HL-60 (cell line): ENCODE measurements around the gene IL32.

Source experiments
- POLR2AphosphoS5 ChIP-seq: IDR thresholded peaks from 2 replicates; pipeline ENCODE4 v1.6.1; 2012; ENCODE audit warnings: low read depth
- TF ChIP-seq, protein P1 (sequence below): IDR thresholded peaks from one replicate; pipeline ENCODE4 v1.5.1; 2011; ENCODE audit warnings: low read length, control low read depth, inconsistent platforms; ENCODE audit not compliant: insufficient read depth
- TF ChIP-seq, protein P2 (sequence below): IDR thresholded peaks from 2 replicates; pipeline ENCODE4 v1.6.1; 2012; ENCODE audit warnings: low read depth; ENCODE audit not compliant: insufficient replicate concordance

DNA sequence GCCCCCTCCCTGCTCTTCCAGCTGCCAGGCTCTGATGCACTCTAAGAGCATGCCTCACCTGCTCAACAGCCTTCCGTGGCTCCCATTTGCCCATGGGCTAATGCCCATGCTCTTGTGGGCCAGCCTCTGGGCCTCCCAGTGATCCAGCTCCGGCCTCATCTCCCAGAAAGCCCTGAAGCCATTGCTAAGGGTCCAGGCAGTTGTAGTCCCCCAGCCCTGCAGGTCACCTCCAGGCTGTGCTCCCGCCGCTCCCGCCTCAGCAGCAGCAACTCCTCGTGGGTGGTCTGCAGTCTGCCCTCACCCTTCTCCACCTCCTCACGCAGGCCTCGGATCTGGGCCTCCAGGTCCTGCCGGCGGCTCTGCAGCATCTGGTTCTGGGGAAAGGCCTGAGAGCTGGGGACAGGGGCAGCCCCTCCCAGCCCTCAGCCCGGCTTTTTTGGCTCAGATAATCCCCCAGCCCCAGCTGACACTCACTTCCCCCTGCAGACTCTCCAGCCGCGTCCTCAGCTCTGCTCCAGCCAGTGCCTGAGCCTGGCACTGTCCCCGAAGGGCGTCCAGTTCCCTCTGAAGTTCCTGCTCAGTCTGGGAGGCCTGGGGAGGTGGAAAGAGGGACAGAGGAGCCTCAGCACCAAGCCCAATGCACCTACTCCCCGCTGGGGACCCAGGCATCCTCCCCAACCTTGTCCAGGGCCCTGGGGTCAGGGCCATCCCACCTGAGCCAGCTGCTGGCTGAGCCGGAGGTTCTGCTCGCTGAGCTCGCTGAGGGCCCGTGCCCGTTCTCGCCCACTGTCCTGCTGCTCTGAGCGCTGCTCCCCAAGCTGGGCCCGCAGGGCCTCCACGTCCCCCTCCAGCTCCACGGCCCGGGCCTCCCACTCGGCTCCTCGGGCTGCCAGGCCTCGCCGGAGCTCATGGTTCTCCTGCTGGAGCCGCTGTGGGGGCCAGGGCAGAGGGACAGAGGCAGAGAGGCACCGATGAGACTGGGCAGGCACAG lies 34.9 kb upstream of the IL32 start:
- TF ChIP-seq, protein P1, sequence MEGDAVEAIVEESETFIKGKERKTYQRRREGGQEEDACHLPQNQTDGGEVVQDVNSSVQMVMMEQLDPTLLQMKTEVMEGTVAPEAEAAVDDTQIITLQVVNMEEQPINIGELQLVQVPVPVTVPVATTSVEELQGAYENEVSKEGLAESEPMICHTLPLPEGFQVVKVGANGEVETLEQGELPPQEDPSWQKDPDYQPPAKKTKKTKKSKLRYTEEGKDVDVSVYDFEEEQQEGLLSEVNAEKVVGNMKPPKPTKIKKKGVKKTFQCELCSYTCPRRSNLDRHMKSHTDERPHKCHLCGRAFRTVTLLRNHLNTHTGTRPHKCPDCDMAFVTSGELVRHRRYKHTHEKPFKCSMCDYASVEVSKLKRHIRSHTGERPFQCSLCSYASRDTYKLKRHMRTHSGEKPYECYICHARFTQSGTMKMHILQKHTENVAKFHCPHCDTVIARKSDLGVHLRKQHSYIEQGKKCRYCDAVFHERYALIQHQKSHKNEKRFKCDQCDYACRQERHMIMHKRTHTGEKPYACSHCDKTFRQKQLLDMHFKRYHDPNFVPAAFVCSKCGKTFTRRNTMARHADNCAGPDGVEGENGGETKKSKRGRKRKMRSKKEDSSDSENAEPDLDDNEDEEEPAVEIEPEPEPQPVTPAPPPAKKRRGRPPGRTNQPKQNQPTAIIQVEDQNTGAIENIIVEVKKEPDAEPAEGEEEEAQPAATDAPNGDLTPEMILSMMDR, result no peak
- no peak for TF ChIP-seq POLR2AphosphoS5
- TF ChIP-seq, protein P2, sequence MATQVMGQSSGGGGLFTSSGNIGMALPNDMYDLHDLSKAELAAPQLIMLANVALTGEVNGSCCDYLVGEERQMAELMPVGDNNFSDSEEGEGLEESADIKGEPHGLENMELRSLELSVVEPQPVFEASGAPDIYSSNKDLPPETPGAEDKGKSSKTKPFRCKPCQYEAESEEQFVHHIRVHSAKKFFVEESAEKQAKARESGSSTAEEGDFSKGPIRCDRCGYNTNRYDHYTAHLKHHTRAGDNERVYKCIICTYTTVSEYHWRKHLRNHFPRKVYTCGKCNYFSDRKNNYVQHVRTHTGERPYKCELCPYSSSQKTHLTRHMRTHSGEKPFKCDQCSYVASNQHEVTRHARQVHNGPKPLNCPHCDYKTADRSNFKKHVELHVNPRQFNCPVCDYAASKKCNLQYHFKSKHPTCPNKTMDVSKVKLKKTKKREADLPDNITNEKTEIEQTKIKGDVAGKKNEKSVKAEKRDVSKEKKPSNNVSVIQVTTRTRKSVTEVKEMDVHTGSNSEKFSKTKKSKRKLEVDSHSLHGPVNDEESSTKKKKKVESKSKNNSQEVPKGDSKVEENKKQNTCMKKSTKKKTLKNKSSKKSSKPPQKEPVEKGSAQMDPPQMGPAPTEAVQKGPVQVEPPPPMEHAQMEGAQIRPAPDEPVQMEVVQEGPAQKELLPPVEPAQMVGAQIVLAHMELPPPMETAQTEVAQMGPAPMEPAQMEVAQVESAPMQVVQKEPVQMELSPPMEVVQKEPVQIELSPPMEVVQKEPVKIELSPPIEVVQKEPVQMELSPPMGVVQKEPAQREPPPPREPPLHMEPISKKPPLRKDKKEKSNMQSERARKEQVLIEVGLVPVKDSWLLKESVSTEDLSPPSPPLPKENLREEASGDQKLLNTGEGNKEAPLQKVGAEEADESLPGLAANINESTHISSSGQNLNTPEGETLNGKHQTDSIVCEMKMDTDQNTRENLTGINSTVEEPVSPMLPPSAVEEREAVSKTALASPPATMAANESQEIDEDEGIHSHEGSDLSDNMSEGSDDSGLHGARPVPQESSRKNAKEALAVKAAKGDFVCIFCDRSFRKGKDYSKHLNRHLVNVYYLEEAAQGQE, result no peak
